Endothelial cell (in vitro differentiated cells): Measurements from ENCODE around the gene CAP2. TPM values are rescaled to one million over a fixed set of nuclear protein-coding genes. Genes with fewer than 3 reads are reported as not detected.

Experiments
- DNase-seq: peaks from one replicate; pipeline ENCODE4 v3.0.0; 2021; ENCODE audit warnings: low spot score
- H3K27ac Mint-ChIP-seq: one replicate; pipeline ENCODE4 v1.8.0; 2021; ENCODE audit warnings: mixed read lengths, inconsistent platforms; ENCODE audit not compliant: unreplicated experiment
- H3K27me3 Mint-ChIP-seq: one replicate; pipeline ENCODE4 v1.8.0; 2021; ENCODE audit warnings: mild to moderate bottlenecking, moderate library complexity, mixed read lengths, inconsistent platforms; ENCODE audit not compliant: unreplicated experiment
- H3K36me3 Mint-ChIP-seq: one replicate; pipeline ENCODE4 v1.8.0; 2021; ENCODE audit warnings: mild to moderate bottlenecking, low read depth, mixed read lengths, inconsistent platforms; ENCODE audit not compliant: unreplicated experiment
- H3K4me1 Mint-ChIP-seq: one replicate; pipeline ENCODE4 v1.8.0; 2021; ENCODE audit warnings: mild to moderate bottlenecking, mixed read lengths, inconsistent platforms; ENCODE audit not compliant: unreplicated experiment
- H3K4me3 Mint-ChIP-seq: one replicate; pipeline ENCODE4 v1.8.0; 2021; ENCODE audit warnings: mild to moderate bottlenecking, mixed read lengths, inconsistent platforms; ENCODE audit not compliant: unreplicated experiment
- H3K9me3 Mint-ChIP-seq: one replicate; pipeline ENCODE4 v1.8.0; 2021; ENCODE audit warnings: mixed read lengths, inconsistent platforms; ENCODE audit not compliant: unreplicated experiment
- CTCF ChIP-seq: fragments of 200-600 bp; sonication (generic); IDR thresholded peaks from one replicate; pipeline ENCODE4 v1.5.0; 2021; ENCODE audit warnings: antibody characterized with exemption; ENCODE audit not compliant: unreplicated experiment
- total RNA-seq: library from RNA; stranded (reverse); fragmentation: NEBNext Ultra II Directional; extraction: Animal tissue kit (Norgen Biotek cat#: 25700); gene quantifications from one replicate; pipeline ENCODE4 v1.2.1, GENCODE V29; 2021; ENCODE audit not compliant: unreplicated experiment

CAP2 gene
- total RNA-seq, 1 donor from 2014 or later, result 4.4 TPM

GRCh38 chr6:17480476-17480875 is 87.1 kb downstream of the CAP2 start:
- DNase-seq, result no peak
- TF ChIP-seq CTCF, result no peak
- no peak overlapping the region for H3K4me3 Mint-ChIP-seq
- peaks cover 3% of the 10 kb centered on the region for H3K27me3 Mint-ChIP-seq
- H3K27ac Mint-ChIP-seq, result no peak overlapping the region
- no peaks in the 10 kb centered on the region for H3K36me3 Mint-ChIP-seq
- H3K4me1 Mint-ChIP-seq, result no peaks in the 10 kb centered on the region
- H3K9me3 Mint-ChIP-seq, result no peaks in the 10 kb centered on the region

GRCh38 chr6:17482711-17483110 is 89.3 kb downstream of the CAP2 start:
- Mint-ChIP-seq H3K27ac (no peak overlapping the region), H3K4me3 (no peak overlapping the region)
- no peak for TF ChIP-seq CTCF

GRCh38 chr6:17483391-17484016 is 90.1 kb downstream of the CAP2 start:
- no peak overlapping the region for H3K27ac Mint-ChIP-seq
- peaks cover 7% of the 10 kb centered on the region for H3K27me3 Mint-ChIP-seq
- DNase-seq, result no peak
- no peaks in the 10 kb centered on the region for H3K36me3 Mint-ChIP-seq
- TF ChIP-seq CTCF, result no peak
- no peak overlapping the region for H3K4me3 Mint-ChIP-seq
- H3K4me1 Mint-ChIP-seq, result no peaks in the 10 kb centered on the region
- no peaks in the 10 kb centered on the region for H3K9me3 Mint-ChIP-seq

More at GRCh38 chr6:17482711-17483110, 89.3 kb downstream of the CAP2 start:
- no peak for DNase-seq
- Mint-ChIP-seq H3K9me3 (no peaks in the 10 kb centered on the region), H3K4me1 (no peaks in the 10 kb centered on the region), H3K27me3 (peaks cover 7% of the 10 kb centered on the region), H3K36me3 (no peaks in the 10 kb centered on the region)

- no peaks in the 10 kb centered on the region for H3K4me1 Mint-ChIP-seq
- no peak overlapping the region for H3K27ac Mint-ChIP-seq
- H3K36me3 Mint-ChIP-seq, result no peaks in the 10 kb centered on the region
- no peak for DNase-seq
- H3K27me3 Mint-ChIP-seq, result peaks cover 7% of the 10 kb centered on the region
- no peak overlapping the region for H3K4me3 Mint-ChIP-seq
- TF ChIP-seq CTCF, result no peak
- H3K9me3 Mint-ChIP-seq, result no peaks in the 10 kb centered on the region
Observed at GRCh38 chr6:17484201-17484849, 90.9 kb downstream of the CAP2 start.

GRCh38 chr6:17485181-17485580 is 91.8 kb downstream of the CAP2 start:
- no peaks in the 10 kb centered on the region for H3K36me3 Mint-ChIP-seq
- H3K27ac Mint-ChIP-seq, result no peak overlapping the region

More at GRCh38 chr6:17485181-17485580, 91.8 kb downstream of the CAP2 start:
- TF ChIP-seq CTCF, result no peak
- no peaks in the 10 kb centered on the region for H3K9me3 Mint-ChIP-seq
- peaks cover 7% of the 10 kb centered on the region for H3K27me3 Mint-ChIP-seq
- no peaks in the 10 kb centered on the region for H3K4me1 Mint-ChIP-seq
- DNase-seq, result no peak
- H3K4me3 Mint-ChIP-seq, result no peak overlapping the region
